HuH-7 (cell line): Measurements from ENCODE around the gene TC2N.
"Not testable (repeated sequence)": the region's sequence is repeated elsewhere in the genome, so short reads cannot be mapped to it uniquely, and the experiment has no call there.

Experiments used
- DNase-seq: peaks from one replicate; pipeline ENCODE4 v3.0.0; 2011; ENCODE audit warnings: low spot score

TC2N gene

DNA sequence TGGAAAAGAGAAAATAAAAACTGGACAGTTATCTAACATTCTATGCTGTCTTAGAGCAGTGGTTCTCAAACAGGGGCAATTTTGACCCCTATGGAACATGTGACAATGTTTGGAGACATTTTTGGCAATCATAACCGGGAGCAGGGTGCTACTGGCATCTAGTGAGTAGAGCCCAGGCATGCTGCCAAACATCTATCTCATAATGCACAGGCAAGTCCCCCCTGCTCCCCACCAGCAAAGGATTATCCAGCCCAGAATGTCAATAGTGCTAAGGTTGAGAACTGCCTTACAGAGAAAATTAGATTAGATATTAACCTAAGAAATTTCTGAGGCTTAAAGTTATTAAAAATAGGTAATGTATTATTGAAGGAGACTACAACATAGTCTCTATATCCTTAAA lies 112.5 kb downstream of the TC2N start:
- DNase-seq: no peak

DNA sequence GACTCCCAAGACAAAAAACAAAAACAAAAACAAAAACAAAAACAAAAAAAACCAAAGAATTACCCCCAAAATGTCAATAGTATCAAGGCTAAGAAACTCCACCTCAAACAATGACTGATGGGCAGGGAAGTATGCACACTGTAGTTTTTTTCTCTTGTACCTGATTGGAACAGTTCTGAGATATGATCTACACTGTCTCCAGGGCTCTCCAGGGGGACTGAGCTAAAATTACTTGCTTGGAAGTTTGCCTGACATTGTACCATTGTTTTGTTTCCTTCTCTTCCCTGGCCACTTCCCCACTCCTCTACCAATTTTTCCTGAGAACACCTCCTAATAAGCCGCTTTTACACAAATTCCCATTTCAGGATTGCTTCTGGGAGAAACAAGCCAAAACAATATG lies 113.2 kb downstream of the TC2N start:
- DNase-seq: no peak

DNA sequence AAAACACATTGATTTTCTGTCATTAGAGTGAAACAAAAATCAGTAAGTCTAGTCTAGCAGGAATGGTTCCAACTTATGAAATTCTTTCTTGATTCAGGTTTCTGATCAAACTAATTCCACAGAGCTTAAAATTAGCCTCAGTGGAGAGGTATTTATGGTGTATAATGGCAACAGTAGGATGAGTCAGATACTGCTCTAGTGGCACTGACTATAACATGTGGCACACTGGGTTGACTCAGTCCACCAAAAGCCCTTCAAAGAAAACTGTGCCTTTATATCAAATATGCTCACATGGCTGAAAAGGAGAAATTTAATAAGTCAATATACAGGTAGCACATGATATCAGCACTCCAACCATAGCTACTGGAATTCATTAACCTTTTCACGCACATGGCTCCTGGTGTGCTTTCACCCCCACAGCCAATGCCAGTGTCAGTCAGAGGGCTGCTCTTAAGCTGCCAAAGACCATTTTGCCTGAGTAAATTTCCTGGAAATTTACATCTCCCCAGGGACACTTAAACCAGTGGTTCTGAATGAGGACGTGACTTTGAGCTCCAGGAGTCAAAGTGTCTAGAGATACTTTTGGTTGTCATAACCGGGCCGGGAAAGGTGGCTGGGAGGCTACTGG lies 113.7 kb downstream of the TC2N start:
- no peak for DNase-seq

DNA sequence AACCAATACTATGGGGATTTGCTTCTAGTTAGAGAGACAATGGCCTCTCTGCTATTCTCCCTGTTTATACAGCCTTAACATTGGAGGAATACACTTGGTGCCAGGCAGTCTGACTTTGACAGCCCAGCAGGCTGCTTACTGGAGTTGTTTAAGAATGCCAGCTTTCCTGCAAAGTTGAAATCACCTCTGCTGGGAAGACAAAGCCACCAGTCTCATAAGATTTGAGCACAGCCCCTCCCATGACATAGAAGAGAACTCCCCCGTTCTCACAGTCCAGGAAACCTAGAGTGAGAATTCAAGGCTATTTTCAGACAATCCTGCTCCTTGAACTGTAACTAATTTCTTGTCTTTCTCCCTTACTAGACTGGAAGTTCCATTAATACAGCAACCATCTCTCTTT lies 114.4 kb downstream of the TC2N start:
- DNase-seq: no peak

DNA sequence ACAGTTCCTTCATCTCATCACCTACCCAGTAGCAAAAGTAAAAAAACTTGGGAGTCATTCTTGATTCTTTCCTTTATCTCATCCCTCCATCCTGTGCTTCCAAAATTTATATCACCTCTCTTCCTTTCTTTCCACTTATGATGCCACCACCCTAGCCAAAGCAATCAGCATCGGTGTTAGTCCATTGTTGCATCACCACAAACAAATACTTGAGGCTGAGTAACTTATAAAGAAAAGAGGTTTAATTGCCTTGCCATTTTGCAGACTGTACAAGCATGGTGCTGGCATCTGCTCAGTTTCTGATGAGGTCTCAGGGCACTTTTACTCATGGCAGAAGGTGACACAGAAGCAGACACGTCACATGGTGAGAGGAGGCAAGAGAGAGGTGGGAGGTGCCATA lies 115.6 kb downstream of the TC2N start:
- DNase-seq: no peak

DNA sequence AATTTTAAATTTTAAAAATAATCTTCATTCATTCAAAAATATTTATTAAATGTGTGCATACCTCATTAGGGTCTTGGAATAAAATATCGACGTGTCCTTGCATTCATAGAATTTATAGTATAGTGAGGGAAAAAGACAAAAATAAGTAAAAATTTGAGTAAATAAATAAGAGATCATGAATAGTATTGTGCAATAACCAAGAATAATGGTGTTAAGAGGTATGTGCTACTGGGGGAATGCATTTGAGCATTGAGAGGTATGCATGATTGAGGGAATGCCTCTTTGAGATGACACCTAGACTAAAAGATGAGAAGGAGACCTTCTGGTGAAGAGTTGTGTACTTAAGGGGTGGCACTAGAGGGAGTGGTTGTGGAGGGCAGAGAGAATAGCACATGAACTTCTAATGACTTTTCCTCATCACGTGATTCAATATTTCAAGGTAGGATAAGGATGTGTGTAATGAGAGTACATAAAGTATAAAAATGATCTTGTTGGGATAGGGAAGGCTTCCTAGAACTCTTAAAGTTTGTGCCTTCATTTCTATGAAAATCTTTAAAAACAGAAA lies 116.6 kb downstream of the TC2N start:
- no peak for DNase-seq

DNA sequence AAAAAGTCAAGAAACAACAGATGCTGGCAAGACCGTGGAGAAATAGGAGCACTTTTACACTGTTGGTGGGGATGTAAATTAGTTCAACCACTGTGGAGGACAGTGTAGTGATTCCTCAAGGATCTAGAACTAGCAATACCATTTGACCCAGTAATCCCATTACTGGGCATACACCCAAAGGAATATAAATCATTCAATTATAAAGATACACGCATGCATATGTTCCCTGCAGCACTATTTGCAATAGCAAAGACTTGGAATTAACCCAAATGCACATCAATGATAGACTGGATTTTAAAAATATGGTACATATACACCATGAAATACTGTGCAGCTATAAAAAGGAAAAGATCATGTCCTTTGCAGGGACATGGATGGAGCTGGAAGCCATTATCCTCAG lies 117.5 kb downstream of the TC2N start:
- DNase-seq: no peak

DNA sequence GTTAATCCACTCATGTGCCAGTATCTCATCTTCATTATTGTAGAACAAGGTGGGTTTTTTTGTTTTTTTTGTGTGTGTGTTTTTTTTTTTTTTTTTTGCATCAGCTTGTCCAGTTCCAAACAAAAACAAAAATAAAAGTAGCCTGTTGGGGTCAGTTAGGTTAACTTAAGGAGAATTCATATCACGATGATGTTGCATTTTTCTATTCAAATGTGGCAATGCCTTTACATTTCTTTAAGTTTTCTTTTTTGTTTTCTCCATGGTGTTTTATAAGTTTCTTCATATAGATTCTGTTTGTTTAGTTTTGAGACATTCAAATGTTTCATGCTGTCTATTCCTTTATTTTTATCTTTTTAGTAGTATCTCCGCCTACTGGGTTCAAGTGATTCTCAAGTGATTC lies 119.3 kb downstream of the TC2N start:
- DNase-seq: no peak

DNA sequence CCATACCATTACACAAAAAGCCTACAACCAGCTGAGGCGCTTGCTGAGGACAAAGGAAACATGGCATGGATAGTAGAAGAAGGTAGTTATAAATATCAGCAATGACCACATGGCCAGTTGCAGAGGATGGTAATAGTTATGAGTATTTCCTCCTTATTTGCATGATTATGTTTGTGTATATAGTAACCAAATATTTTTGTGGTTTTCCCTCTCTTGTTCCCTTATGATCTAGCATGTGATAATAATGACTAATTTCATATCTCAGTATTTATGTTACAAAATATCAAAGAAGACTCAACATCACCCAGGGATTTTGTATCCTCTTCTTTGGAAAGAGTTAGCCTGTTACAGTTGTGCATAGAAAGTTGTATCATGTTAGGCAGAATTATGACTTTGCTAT lies 122.0 kb downstream of the TC2N start:
- DNase-seq: no peak

DNA sequence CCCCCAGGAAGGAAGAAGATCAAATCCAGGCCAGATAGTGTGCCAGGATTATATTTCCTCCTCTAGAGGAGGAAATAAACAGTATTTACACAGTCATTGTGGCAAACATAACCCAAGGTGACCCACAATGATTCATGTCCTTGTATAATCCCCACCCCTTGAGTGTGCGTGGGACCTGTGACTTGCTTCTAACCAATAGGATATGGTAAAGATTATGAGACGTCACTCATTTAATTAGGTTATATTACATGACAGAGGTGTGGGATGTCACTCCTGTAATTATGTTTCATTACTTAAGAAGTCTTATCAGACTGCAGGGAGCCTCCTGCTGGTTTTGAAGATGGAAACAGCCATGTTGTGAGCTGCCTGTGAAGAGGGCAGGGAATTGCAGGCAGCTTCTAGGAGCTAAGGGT lies 123.3 kb downstream of the TC2N start:
- peak; percentile 8 for DNase-seq

DNA sequence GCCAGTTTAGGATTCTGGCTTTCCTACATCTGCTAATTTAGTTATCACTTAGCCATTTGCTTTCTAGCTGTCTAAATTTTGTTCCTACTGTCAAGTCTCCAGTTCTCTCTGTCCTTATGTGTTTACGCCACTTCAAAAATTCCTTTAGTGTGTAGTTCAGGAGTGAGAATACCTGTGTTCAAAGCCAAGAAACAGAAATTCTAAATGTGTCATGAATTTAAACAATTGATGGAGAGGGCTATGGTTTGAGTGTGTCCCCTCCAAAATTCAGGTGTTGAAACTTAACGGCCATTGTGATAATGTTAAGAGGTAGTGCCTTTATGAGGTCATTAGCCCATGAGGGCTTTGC lies 124.1 kb downstream of the TC2N start:
- DNase-seq: no peak

DNA sequence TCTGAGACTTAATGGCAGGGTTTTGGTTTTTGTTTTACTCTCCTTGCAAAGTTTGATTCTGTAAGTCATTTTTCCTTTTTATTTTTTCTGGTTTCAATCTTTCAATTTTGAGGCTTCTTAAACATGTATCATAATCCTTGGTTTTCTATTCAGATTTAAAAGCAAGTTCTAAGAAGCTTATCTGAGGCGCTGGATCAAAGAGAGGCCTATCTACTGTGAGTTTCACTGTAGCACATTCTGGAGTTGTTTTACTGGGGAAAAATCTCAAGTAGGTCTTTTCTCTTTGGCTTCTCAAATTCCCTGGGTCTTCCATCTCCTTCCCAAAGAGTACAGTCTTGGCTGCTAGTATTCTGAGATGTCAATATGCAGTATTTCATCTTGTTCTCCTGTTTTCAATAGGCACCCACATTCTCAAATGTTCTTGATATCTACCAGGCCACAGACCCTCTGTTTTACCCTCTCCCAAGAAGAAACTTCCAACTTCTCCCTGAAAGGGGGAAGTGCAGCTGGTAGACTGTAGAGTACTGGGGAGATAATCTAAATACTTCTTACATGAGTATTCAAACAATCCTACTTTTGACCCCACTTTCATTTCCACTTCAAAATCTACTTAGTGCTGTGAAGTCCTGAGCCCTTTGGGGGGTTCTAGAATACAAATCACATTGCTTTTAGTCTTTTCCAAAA lies 124.6 kb downstream of the TC2N start:
- DNase-seq: no peak

DNA sequence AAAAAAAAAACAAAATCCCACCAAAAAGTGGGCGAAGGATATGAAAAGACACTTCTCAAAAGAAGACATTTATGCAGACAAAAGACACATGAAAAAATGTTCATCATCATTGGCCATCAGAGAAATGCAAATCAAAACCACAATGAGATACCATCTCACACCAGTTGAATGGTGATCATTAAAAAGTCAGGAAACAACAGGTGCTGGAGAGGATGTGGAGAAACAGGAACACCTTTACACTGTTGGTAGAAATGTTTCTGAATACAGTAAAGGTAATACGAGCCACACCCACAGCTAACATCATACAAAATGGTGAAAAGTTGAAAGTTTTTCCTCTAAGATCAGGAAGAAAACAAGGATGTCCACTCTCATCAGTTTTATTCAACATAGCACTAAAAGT lies 127.5 kb downstream of the TC2N start:
- not testable (repeated sequence) for DNase-seq

DNA sequence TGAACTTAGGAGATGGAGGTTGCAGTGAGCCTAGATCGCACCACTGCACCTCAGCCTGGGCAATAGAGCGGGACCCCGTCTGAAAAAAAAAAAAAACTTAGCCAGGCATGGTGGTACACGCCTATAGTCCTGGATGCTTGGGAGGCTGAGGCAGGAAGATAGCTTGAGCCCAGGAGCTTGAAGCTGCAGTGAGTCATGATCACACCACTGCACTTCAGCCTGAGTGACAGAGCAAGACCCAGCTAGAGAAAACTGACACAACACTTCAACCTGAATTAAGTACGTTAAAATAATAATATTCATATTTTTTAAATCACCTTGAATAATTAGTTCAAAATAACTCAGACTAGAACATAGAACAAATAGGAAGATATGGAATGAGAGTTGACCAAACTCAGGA lies 129.7 kb downstream of the TC2N start:
- DNase-seq: no peak

DNA sequence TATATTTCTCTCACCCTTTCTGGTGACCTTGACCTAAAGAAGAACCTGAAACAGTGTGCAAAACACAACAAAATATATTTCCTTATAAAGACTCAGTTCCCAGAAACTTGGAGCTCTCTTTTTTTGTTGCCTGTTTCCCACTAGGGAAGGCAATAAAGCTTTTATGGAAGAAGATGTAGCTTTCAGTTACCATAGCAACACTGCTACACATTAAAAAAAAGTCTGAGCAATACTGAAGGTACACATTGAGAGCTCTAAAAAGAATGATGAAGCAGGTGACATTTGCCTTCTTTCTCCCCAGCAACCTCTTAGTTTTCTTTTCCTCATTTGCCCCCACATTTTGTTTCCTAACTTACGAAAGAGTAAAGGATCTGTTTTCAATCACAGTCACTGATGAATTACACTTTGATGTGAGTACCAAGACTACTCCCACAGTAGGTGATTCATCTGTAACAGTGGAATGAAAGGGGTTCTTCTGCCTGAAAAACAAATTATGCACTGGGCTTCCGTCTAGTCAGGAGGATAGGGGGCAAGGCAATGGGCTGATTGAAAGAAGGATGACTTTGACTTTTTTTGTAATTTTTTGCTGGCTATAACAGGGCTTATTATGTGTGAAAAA lies 134.4 kb downstream of the TC2N start:
- no peak for DNase-seq

DNA sequence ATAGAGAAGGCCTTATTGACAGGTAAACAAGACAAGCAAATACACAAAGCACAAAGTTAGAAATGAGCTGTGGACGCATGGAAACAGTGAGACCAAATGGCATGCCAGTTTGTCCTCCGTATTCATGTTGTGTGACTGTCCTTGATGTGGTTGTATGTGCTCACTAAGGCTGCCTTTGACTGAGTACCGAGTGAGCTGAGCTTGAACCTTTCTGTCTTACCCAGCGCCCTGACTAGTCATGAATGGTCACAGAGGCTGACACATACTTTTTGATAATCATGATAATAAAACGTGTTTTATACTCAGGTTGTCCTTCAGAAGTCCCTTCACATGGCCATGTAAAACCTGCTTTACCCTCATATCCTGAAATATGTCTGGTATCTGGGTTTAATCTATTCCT lies 134.9 kb downstream of the TC2N start:
- DNase-seq: no peak

DNA sequence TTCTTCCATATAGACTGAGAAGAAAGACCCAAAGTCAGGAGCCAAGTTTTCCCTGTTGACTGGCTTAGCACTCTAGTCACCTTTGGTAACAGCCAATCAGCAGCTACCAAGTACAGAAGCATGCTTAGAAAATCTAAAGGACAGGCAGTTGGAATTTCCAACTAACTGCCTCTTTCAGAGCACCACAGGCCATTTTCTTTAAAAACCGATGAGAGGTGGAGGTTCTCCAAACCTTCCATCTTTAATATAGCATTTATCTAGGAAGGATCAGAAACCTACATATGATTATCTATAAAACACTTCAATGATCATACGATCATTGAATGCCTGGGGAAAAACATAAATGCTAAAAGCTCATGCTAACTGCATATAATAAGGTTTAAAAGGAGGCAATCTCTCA lies 135.3 kb downstream of the TC2N start, which contains the start of gene CATSPERB:
TSS of gene CATSPERB (minus strand) at position 101 of the 400 bp plus-strand sequence. CDS start 2,607 bp downstream, outside the sequence.
- no peak for DNase-seq

DNA sequence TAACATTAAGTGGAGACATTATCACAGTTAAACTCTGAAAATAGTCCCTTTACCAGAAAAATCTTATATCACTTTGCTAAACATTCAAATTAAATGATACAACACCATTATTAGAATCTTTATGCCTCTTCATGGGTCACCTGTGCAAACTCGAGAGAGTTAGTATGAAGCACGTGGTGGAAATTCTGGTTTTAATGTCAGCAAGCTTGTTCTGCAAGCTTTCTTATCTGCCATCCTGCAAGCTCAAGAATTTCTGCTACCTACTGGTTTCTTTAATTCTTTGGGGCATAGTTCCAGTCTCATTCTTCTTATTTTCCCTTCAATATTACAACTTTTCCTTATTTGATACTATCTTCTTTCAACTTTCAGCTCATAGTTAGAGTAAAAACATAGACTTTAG lies 136.3 kb downstream of the TC2N start:
- DNase-seq: no peak

DNA sequence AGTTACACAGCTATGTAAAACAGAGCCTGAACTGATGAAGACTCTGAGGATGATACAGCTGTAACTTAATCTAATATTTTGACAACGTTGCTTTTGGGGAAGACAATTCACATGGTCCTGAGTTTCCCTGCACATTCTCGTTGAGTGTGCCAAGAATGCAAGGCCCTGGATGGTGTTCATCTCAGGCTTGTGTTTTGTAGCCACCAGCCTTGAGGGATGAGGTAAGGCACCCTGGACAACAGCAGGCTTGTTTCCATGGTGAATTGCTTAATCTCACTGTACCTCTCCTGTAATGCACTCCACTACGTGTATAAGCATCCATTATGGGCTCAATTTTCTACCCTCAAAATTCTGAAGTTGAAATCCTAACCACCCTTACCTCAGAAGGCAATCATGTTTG lies 137.6 kb downstream of the TC2N start:
- no peak for DNase-seq
